ENCODE results near the gene AP2A2.

DNA sequence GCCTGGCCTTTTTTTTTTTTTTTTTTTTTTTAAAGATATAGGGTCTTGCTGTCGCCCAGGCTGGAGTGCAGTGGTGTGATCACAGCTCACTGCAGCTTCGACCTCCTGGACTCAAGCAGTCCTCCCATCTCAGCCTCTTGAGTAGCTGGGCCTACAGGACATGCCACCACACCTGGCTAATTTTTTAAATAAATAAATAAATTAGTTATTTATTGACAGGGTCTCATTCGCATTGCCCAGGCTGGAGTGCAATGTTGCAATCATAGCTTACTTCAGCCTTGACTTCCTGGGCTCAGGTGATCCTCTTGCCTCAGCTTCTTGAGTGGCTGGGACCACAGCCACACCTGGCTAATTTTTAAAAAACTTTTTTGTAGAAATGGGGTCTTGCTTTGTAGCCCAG, 10.5 kb downstream of the AP2A2 start:
- no peak for TF ChIP-seq POLR2A (IDR thresholded peaks at IDR 0.05)
- TF ChIP-seq, protein P1, sequence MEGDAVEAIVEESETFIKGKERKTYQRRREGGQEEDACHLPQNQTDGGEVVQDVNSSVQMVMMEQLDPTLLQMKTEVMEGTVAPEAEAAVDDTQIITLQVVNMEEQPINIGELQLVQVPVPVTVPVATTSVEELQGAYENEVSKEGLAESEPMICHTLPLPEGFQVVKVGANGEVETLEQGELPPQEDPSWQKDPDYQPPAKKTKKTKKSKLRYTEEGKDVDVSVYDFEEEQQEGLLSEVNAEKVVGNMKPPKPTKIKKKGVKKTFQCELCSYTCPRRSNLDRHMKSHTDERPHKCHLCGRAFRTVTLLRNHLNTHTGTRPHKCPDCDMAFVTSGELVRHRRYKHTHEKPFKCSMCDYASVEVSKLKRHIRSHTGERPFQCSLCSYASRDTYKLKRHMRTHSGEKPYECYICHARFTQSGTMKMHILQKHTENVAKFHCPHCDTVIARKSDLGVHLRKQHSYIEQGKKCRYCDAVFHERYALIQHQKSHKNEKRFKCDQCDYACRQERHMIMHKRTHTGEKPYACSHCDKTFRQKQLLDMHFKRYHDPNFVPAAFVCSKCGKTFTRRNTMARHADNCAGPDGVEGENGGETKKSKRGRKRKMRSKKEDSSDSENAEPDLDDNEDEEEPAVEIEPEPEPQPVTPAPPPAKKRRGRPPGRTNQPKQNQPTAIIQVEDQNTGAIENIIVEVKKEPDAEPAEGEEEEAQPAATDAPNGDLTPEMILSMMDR (IDR thresholded peaks at IDR 0.05 in 4 of 5, conservative IDR thresholded peaks at IDR 0.05 in 1 of 5), result no peak
